HEK293 (cell line): ENCODE data around the gene ACP7.

Experiments used
- HOXC10 ChIP-seq: sonication (generic); formaldehyde crosslinking; IDR thresholded peaks from 2 replicates; pipeline ENCODE4 v1.8.1; 2023; ENCODE audit warnings: mild to moderate bottlenecking, missing genetic modification reagents
- PRDM10 ChIP-seq: fragments of 450-650 bp; formaldehyde crosslinking; IDR thresholded peaks from 2 replicates; pipeline ENCODE4 v1.5.1; 2016; ENCODE audit warnings: missing biosample characterization, missing genetic modification characterization
- SP7 ChIP-seq: fragments of 450-650 bp; formaldehyde crosslinking; IDR thresholded peaks from 2 replicates; pipeline ENCODE4 v1.5.1; 2016; ENCODE audit warnings: missing biosample characterization, missing genetic modification characterization
- ZBTB1 ChIP-seq: fragments of 450-650 bp; formaldehyde crosslinking; IDR thresholded peaks from 2 replicates; pipeline ENCODE4 v1.5.1; 2016; ENCODE audit warnings: missing biosample characterization, missing genetic modification characterization
- ZBTB26 ChIP-seq: fragments of 450-650 bp; formaldehyde crosslinking; optimal IDR thresholded peaks from 2 replicates; pipeline ENCODE3; 2016; ENCODE audit warnings: missing biosample characterization, mild to moderate bottlenecking, missing genetic modification characterization
- ZIC2 ChIP-seq: fragments of 450-650 bp; formaldehyde crosslinking; IDR thresholded peaks from 2 replicates; pipeline ENCODE4 v1.5.1; 2016; ENCODE audit warnings: missing biosample characterization, missing genetic modification characterization
- ZNF362 ChIP-seq: fragments of 450-650 bp; formaldehyde crosslinking; IDR thresholded peaks from 2 replicates; pipeline ENCODE4 v1.5.1; 2016; ENCODE audit warnings: missing biosample characterization, missing genetic modification characterization
- ZNF394 ChIP-seq: fragments of 450-650 bp; formaldehyde crosslinking; IDR thresholded peaks from 2 replicates; pipeline ENCODE4 v1.5.1; 2016; ENCODE audit warnings: missing biosample characterization, missing genetic modification characterization, mild to moderate bottlenecking, moderate library complexity, borderline replicate concordance
- ZNF416 ChIP-seq: fragments of 450-650 bp; formaldehyde crosslinking; IDR thresholded peaks from 2 replicates; pipeline ENCODE4 v1.5.1; 2016; ENCODE audit warnings: missing biosample characterization, missing genetic modification characterization
- ZNF488 ChIP-seq: fragments of 450-650 bp; formaldehyde crosslinking; IDR thresholded peaks from 2 replicates; pipeline ENCODE4 v1.5.1; 2016; ENCODE audit warnings: missing biosample characterization, missing genetic modification characterization
- ZNF521 ChIP-seq: fragments of 450-650 bp; formaldehyde crosslinking; IDR thresholded peaks from 2 replicates; pipeline ENCODE4 v1.5.1; 2017; ENCODE audit warnings: missing biosample characterization, mild to moderate bottlenecking, missing genetic modification characterization
- ZNF529 ChIP-seq: fragments of 450-650 bp; formaldehyde crosslinking; IDR thresholded peaks from 2 replicates; pipeline ENCODE4 v1.5.1; 2017; ENCODE audit warnings: missing genetic modification characterization, missing biosample characterization; ENCODE audit not compliant: insufficient replicate concordance
- ZNF555 ChIP-seq: fragments of 450-650 bp; formaldehyde crosslinking; conservative IDR thresholded peaks from 2 replicates; pipeline ENCODE4 v1.5.1; 2017; ENCODE audit warnings: missing biosample characterization, mild to moderate bottlenecking, missing genetic modification characterization, inconsistent platforms
- ZNF585B ChIP-seq: fragments of 450-650 bp; formaldehyde crosslinking; IDR thresholded peaks from 2 replicates; pipeline ENCODE4 v1.5.1; 2016; ENCODE audit warnings: missing biosample characterization, missing genetic modification characterization
- ZNF623 ChIP-seq: fragments of 450-650 bp; formaldehyde crosslinking; IDR thresholded peaks from 2 replicates; pipeline ENCODE4 v1.5.1; 2016; ENCODE audit warnings: missing biosample characterization, missing genetic modification characterization
- TF ChIP-seq, protein P1 (sequence below): fragments of 450-650 bp; formaldehyde crosslinking; IDR thresholded peaks from 2 replicates; pipeline ENCODE4 v1.5.1; 2016; ENCODE audit warnings: missing biosample characterization, missing genetic modification characterization
- TF ChIP-seq, protein P2 (sequence below): fragments of 450-650 bp; formaldehyde crosslinking; IDR thresholded peaks from 2 replicates; pipeline ENCODE4 v1.5.1; 2017; ENCODE audit warnings: missing biosample characterization, mild to moderate bottlenecking, missing genetic modification characterization, moderate library complexity
- TF ChIP-seq, protein P3 (sequence below): fragments of 450-650 bp; IDR thresholded peaks from 2 replicates; pipeline ENCODE4 v1.5.1; 2018; ENCODE audit warnings: missing biosample characterization, mild to moderate bottlenecking, missing genetic modification characterization
- TF ChIP-seq, protein P4 (sequence below): fragments of 450-650 bp; formaldehyde crosslinking; IDR thresholded peaks from 2 replicates; pipeline ENCODE4 v1.5.1; 2016; ENCODE audit warnings: missing biosample characterization, missing genetic modification characterization
- TF ChIP-seq, protein P5 (sequence below): fragments of 450-650 bp; formaldehyde crosslinking; IDR thresholded peaks from 2 replicates; pipeline ENCODE4 v1.5.1; 2016; ENCODE audit warnings: missing biosample characterization, missing genetic modification characterization, borderline replicate concordance
- TF ChIP-seq, protein P6 (sequence below): fragments of 450-650 bp; formaldehyde crosslinking; IDR thresholded peaks from 2 replicates; pipeline ENCODE4; 2016; ENCODE audit warnings: missing biosample characterization, missing genetic modification characterization

ACP7 gene

DNA sequence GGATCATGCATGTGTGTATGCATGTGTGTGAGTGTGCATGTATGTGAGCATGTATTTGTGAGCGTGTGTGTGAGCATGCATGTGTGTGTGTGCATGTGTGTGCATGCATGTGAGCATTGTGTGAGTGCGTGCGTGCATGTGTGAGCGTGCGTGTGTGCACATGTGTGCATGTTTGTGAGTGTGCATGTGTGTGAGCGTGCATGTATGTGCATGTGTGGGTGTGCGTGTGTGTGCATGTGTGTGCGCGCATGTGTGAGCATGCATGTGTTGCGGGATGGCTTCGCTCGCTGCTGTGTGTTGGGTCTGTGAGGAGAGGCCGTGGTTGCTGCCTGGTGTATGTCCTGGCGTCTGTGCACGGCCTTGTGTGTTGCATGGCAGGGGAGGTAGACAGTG is 73.8 kb downstream of the ACP7 start (continued):
- no peak for TF ChIP-seq ZNF362
- TF ChIP-seq ZNF394 (tag by site-specific recombination), result no peak
- TF ChIP-seq, protein P1, sequence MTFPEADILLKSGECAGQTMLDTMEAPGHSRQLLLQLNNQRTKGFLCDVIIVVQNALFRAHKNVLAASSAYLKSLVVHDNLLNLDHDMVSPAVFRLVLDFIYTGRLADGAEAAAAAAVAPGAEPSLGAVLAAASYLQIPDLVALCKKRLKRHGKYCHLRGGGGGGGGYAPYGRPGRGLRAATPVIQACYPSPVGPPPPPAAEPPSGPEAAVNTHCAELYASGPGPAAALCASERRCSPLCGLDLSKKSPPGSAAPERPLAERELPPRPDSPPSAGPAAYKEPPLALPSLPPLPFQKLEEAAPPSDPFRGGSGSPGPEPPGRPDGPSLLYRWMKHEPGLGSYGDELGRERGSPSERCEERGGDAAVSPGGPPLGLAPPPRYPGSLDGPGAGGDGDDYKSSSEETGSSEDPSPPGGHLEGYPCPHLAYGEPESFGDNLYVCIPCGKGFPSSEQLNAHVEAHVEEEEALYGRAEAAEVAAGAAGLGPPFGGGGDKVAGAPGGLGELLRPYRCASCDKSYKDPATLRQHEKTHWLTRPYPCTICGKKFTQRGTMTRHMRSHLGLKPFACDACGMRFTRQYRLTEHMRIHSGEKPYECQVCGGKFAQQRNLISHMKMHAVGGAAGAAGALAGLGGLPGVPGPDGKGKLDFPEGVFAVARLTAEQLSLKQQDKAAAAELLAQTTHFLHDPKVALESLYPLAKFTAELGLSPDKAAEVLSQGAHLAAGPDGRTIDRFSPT (tag by site-specific recombination), result no peak
- TF ChIP-seq ZNF521 (tag by site-specific recombination), result no peak
- no peak for TF ChIP-seq ZNF529 (tag by site-specific recombination)
- TF ChIP-seq, protein P2, sequence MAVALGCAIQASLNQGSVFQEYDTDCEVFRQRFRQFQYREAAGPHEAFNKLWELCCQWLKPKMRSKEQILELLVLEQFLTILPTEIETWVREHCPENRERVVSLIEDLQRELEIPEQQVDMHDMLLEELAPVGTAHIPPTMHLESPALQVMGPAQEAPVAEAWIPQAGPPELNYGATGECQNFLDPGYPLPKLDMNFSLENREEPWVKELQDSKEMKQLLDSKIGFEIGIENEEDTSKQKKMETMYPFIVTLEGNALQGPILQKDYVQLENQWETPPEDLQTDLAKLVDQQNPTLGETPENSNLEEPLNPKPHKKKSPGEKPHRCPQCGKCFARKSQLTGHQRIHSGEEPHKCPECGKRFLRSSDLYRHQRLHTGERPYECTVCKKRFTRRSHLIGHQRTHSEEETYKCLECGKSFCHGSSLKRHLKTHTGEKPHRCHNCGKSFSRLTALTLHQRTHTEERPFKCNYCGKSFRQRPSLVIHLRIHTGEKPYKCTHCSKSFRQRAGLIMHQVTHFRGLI (tag by site-specific recombination), result no peak
- no peak for TF ChIP-seq ZNF416 (tag by site-specific recombination)
- TF ChIP-seq SP7, result no peak
- TF ChIP-seq, protein P3, sequence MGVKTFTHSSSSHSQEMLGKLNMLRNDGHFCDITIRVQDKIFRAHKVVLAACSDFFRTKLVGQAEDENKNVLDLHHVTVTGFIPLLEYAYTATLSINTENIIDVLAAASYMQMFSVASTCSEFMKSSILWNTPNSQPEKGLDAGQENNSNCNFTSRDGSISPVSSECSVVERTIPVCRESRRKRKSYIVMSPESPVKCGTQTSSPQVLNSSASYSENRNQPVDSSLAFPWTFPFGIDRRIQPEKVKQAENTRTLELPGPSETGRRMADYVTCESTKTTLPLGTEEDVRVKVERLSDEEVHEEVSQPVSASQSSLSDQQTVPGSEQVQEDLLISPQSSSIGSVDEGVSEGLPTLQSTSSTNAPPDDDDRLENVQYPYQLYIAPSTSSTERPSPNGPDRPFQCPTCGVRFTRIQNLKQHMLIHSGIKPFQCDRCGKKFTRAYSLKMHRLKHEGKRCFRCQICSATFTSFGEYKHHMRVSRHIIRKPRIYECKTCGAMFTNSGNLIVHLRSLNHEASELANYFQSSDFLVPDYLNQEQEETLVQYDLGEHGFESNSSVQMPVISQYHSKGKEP (tag by site-specific recombination), result no peak
- no peak for TF ChIP-seq HOXC10 (CRISPR knock-in tag)
- TF ChIP-seq ZIC2 (tag by site-specific recombination), result no peak
- TF ChIP-seq, protein P4, sequence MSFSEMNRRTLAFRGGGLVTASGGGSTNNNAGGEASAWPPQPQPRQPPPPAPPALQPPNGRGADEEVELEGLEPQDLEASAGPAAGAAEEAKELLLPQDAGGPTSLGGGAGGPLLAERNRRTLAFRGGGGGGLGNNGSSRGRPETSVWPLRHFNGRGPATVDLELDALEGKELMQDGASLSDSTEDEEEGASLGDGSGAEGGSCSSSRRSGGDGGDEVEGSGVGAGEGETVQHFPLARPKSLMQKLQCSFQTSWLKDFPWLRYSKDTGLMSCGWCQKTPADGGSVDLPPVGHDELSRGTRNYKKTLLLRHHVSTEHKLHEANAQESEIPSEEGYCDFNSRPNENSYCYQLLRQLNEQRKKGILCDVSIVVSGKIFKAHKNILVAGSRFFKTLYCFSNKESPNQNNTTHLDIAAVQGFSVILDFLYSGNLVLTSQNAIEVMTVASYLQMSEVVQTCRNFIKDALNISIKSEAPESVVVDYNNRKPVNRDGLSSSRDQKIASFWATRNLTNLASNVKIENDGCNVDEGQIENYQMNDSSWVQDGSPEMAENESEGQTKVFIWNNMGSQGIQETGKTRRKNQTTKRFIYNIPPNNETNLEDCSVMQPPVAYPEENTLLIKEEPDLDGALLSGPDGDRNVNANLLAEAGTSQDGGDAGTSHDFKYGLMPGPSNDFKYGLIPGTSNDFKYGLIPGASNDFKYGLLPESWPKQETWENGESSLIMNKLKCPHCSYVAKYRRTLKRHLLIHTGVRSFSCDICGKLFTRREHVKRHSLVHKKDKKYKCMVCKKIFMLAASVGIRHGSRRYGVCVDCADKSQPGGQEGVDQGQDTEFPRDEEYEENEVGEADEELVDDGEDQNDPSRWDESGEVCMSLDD (tag by site-specific recombination), result no peak
- TF ChIP-seq ZBTB1, result no peak
- TF ChIP-seq, protein P5, sequence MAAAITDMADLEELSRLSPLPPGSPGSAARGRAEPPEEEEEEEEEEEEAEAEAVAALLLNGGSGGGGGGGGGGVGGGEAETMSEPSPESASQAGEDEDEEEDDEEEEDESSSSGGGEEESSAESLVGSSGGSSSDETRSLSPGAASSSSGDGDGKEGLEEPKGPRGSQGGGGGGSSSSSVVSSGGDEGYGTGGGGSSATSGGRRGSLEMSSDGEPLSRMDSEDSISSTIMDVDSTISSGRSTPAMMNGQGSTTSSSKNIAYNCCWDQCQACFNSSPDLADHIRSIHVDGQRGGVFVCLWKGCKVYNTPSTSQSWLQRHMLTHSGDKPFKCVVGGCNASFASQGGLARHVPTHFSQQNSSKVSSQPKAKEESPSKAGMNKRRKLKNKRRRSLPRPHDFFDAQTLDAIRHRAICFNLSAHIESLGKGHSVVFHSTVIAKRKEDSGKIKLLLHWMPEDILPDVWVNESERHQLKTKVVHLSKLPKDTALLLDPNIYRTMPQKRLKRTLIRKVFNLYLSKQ (tag by site-specific recombination), result no peak
- TF ChIP-seq, protein P6, sequence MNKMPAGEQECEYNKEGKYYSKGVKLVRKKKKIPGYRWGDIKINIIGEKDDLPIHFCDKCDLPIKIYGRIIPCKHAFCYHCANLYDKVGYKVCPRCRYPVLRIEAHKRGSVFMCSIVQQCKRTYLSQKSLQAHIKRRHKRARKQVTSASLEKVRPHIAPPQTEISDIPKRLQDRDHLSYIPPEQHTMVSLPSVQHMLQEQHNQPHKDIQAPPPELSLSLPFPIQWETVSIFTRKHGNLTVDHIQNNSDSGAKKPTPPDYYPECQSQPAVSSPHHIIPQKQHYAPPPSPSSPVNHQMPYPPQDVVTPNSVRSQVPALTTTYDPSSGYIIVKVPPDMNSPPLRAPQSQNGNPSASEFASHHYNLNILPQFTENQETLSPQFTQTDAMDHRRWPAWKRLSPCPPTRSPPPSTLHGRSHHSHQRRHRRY (tag by site-specific recombination), result no peak
- TF ChIP-seq ZNF585B, result no peak
- peak; percentile 68 for TF ChIP-seq ZBTB26 (tag by site-specific recombination)
- 0 out of 2 replicates have a peak, but pooled peaks have one; percentile 16 for TF ChIP-seq ZNF488
- no peak for TF ChIP-seq ZNF623 (tag by site-specific recombination)
- TF ChIP-seq ZNF555 (tag by site-specific recombination), result no peak
- TF ChIP-seq PRDM10 (tag by site-specific recombination), result no peak
